ENCODE results near the gene RANBP10.
A peak's percentile ranks its signal among the peaks of the same experiment; 100 is the strongest.
"Not testable (repeated sequence)": the region's sequence is repeated elsewhere in the genome, so short reads cannot be mapped to it uniquely, and the experiment has no call there.

Gene RANBP10

GRCh38 chr16:67841198-67841815 lies 34.9 kb upstream of the RANBP10 start:
- TF ChIP-seq ZFX (IDR thresholded peaks at IDR 0.05) (no peak), CTCF (conservative IDR thresholded peaks at IDR 0.05) (no peak)
- H3K27ac ChIP-seq, result peak overlapping the region; percentile 98

GRCh38 chr16:67837811-67838210 lies 31.5 kb upstream of the RANBP10 start:
- no peak overlapping the region for H3K27ac ChIP-seq
- TF ChIP-seq ZFX (IDR thresholded peaks at IDR 0.05) (no peak), CTCF (conservative IDR thresholded peaks at IDR 0.05) (no peak)

GRCh38 chr16:67837190-67837589 lies 30.8 kb upstream of the RANBP10 start:
- not testable (repeated sequence) for H3K27ac ChIP-seq

GRCh38 chr16:67834242-67834614 lies 27.9 kb upstream of the RANBP10 start:
- H3K27ac ChIP-seq, result no peak overlapping the region
- TF ChIP-seq ZFX (IDR thresholded peaks at IDR 0.05) (no peak), CTCF (conservative IDR thresholded peaks at IDR 0.05) (no peak)

GRCh38 chr16:67833415-67834241 lies 27.3 kb upstream of the RANBP10 start:
- peak overlapping the region; percentile 82 for H3K27ac ChIP-seq
- TF ChIP-seq ZFX (IDR thresholded peaks at IDR 0.05) (peak; percentile 42; the same call in 1 of the 2 replicates), CTCF (conservative IDR thresholded peaks at IDR 0.05) (no peak)

- H3K27ac ChIP-seq, result peak overlapping the region; percentile 82
- TF ChIP-seq CTCF (conservative IDR thresholded peaks at IDR 0.05) (no peak), ZFX (IDR thresholded peaks at IDR 0.05) (no peak)
Observed at GRCh38 chr16:67833030-67833414, 26.7 kb upstream of the RANBP10 start.

- TF ChIP-seq ZFX (IDR thresholded peaks at IDR 0.05) (no peak), CTCF (conservative IDR thresholded peaks at IDR 0.05) (no peak)
- H3K27ac ChIP-seq, result no peak overlapping the region
Observed at GRCh38 chr16:67828651-67829050, 22.3 kb upstream of the RANBP10 start.
